Activated effector memory CD4-positive, alpha-beta T cell treated with anti-CD3 and anti-CD28 coated beads, Interleukin-2, amount 50 U/mL, for 16 hours (primary cell): ENCODE results near the gene SREBF1.

Experiments used
- DNase-seq: peaks from one replicate; pipeline ENCODE4 v3.0.0-alpha.2; 2020

The SREBF1 gene

GRCh38 chr17:17774009-17774881 lies 62.5 kb downstream of the SREBF1 start:
- DNase-seq, result no peak

GRCh38 chr17:17772231-17772630 lies 64.6 kb downstream of the SREBF1 start:
- no peak for DNase-seq

GRCh38 chr17:17771498-17772201 lies 65.1 kb downstream of the SREBF1 start:
- no peak for DNase-seq

GRCh38 chr17:17770632-17771044 lies 66.1 kb downstream of the SREBF1 start:
- no peak for DNase-seq

GRCh38 chr17:17769869-17770631 lies 66.7 kb downstream of the SREBF1 start:
- DNase-seq, result no peak

GRCh38 chr17:17768424-17769088 lies 68.2 kb downstream of the SREBF1 start:
- no peak for DNase-seq

- no peak for DNase-seq
Measured at GRCh38 chr17:17767887-17768418, 68.8 kb downstream of the SREBF1 start.

GRCh38 chr17:17767154-17767869 lies 69.5 kb downstream of the SREBF1 start:
- no peak for DNase-seq

GRCh38 chr17:17766744-17767120 lies 70.1 kb downstream of the SREBF1 start:
- DNase-seq, result no peak

- no peak for DNase-seq
Measured at GRCh38 chr17:17766077-17766743, 70.6 kb downstream of the SREBF1 start.

GRCh38 chr17:17765359-17766076 lies 71.3 kb downstream of the SREBF1 start:
- no peak for DNase-seq

- no peak for DNase-seq
Measured at GRCh38 chr17:17763734-17764133, 73.1 kb downstream of the SREBF1 start.

- DNase-seq, result no peak
Measured at GRCh38 chr17:17763136-17763535, 73.7 kb downstream of the SREBF1 start.

- no peak for DNase-seq
Measured at GRCh38 chr17:17762744-17763105, 74.1 kb downstream of the SREBF1 start.
